ENCODE measurements around the gene GPRC5C.
"Not testable (repeated sequence)": the region's sequence is repeated elsewhere in the genome, so short reads cannot be mapped to it uniquely, and the experiment has no call there.

The GPRC5C gene

DNA sequence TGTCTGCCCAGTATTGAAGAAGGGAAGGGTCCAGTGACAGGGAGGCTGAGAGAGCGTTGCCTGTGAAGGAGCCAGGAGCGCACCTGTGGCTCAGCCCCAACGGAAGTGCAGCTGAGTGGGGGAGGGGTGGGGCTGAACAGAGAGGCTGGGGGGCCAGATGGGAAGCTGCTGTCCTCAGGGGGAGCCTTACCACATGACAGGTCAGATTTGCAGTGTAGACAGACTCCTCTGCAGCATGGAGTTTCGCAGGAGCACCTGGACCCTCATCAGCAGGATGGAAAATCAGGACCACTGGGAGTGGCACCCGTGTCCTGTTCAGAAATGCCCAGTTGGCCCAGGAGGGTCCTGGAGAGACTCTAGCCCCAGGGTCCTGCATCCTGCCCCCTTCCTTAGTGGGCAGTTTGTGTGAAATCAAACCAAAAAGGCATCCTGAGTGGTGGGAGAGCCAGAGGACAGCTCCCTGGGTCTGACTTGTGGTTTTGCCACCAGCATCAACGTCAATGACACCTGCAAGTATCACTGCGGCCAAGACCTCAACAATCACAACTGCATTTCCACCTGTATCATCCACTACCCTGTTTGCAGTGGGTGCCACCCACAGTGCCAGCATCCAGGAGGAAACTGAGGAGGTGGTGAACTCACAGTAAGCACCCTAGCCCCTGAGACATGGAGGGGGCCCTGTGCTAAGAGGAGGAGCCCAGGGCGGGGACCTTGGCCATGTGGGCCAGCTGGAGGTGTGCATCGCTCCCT, 42.3 kb downstream of the GPRC5C start:
- no peak for DNase-seq

DNA sequence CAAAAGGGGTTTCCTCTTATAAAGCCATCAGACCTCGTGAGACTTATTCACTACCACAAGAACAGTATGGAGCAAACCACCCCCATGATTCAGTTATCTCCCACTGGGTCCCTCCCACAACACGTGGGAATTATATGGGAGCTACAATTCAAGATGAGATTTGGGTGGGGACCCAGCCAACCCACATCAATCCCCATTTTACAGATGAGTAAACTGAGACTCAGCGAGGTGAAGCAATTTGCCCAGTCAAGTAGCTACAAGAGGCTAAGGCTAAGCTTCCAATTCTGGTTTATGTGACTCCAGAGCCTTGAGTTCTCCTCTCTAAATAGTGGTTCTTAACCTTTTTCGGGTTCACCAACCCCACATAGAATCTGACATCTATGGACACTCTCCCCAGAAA, 43.3 kb downstream of the GPRC5C start:
- DNase-seq: no peak

DNA sequence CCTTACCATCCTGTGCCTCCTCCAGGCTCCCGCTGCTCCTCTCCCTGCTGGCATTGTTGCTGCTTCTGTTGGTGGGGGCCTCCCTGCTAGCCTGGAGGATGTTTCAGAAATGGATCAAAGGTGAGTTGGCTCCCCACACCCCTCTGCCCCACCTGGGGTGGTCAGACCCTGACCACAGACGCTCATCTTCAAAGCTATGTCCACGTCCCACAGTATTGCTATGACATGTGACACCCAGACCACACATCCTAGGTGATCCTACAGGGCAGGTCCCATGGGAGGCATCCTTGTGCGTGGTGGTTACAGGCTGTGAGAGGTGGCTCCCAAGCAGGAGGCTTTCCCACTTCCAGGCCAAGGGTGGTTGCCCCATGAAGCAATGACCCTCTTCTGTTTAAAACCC, 45.5 kb downstream of the GPRC5C start:
- no peak for DNase-seq

DNA sequence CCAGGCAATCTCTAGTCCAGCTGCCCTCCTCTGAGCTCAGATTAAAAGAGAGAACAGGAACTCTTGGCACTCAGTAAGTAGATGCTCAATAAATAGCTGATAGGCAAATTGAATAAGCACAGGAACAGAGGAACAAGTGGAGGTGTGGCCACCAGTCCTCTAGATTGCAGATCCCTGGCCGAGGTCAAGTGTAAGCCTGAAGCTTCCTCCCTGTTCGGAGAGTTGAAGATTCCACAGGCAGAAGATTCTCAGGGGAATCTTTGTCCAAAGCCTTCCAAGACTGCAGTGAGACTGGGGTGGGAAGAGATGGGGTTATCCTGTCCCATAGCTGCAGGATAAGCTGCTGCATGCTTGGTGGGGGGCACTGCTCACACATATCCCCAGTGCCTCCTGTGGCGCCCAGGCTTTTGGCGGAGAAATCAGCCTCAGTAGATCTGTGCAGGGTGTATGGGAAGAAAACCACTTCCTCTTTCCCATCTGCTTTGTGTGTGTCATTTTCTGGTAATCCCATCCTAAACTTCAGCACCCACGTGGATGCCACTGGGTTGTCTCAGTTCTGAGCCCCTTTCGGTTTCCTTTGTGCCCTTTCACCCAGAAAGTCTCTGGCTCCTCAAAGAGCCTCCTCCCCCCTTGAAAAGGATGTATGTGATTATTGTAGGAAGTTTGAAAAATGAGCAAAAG, 46.7 kb downstream of the GPRC5C start:
- DNase-seq: peak; percentile 66

DNA sequence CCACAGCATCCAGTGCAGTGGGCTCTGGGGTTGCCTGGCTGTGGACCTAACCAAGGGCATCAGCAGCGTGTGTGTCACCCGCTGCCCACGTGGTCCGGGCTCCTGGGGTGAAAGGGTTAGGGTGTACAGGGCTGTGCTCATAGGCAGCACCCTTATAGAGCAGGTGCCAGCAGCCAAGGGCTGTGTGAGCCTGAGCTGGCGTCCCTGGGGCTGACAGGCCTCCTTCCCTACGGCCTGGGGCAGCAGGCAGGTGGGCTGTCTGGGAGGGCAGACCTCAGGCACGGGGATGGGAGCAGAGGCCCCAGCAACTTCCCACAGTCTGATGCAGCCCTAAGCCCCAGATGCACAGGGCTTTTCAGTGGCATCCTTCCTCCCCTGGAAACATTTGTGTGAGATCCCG, 48.4 kb downstream of the GPRC5C start:
- DNase-seq: no peak

DNA sequence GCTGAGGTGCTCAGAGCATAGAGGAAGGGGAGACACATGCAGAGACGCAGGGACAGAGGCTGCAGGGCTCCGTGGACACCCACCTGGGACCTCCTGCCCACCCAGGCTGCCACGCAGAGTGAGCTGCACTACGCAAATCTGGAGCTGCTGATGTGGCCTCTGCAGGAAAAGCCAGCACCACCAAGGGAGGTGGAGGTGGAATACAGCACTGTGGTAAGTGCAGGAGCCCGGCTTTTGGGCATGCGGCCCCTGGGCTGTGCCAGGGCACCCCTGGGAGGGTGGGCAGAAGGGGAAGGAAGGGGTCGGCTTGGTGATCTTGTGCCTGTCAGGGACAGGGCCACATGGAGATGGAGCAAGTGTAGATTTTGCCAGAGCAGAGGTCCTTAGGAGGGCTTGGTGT, 49.7 kb downstream of the GPRC5C start:
- no peak for DNase-seq

DNA sequence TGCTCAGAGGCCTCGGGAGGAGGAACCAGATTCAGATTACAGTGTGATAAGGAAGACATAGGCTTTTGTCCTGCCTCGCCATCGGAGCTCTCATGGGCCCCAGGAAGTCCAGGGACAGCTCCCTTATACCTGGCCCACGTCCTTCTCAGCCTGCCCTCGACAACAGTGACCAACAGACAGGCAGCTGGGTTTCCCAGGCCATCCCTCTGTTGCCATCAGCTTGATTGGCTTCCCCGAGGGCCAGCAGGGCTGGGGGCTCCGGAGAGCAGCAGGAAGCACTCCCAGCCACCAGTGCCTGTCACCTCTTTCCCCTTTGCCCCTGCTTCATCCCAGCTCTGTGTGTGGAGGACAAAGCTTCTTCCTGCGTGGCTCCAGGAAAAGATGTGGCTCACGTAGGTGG, 52.2 kb downstream of the GPRC5C start:
- DNase-seq: no peak

DNA sequence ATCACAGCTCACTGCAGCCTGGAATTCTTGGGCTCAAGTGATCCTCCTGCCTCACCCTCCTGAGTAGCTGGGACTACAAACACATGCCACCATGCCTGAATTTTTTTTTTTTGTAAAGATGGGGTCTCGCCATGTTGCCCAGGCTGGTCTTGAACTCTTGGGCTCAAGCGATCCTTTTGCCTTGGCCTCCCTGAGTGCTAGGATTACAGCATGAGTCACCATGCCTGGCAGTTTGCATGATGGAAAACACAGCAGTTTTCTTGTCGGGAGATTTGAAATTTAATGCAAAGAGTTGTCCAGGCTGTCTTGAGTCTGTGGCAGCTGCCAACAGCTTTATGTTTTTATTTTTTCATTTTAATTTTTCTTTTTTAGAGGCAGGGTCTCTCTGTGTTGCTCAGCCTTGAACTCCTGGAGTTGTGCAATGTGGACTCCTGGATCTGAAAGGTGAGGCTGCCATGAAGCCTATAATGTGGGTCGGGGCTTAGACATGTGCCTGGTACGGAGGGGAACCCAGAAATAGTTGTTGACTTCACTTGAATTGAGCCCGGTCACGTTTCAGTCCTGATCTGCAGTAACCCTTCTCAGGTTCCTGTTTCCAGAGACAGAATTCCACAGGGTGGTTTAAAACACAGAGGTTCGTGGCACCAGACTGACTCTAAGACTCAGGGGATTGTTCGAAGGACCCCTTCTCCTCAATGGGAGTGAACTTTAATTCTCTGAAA, 53.3 kb downstream of the GPRC5C start:
- no peak for DNase-seq

DNA sequence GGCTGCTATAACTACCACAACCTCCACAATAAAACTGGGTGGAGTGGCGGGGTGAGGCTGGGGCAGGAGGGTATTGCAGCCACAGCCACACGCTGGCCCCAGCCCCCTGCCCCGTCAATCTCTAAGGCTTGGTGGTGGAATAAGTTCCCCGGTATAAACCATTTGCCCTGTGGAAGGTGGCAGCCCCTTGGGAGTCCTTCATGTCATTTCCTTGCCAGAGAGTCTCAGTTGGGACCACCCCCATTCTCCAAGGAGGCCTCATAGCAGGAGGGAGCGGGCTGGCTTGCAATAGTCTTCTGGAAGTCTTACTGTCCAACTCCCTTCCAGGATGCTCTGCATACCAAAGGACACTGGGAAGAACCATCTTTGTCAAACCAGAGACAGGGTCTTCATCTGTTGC, 54.0 kb downstream of the GPRC5C start:
- no peak for DNase-seq

DNA sequence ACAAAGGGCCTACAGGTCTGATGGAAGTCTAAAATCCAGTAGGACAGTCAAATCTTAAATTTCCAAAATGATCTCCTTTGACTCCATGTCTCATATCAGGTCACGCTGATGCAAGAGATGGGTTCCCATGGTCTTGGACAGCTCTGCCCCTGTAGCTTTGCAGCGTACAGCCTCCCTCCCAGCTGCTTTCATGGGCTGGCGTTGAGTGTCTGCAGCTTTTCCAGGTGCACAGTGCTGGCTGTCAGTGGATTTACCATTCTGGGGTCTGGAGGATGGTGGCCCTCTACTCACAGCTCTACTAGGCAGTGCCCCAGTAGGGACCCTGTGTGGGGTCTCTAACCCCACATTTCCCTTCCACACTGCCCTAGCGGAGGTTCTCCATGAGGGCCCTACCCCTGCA, 56.4 kb downstream of the GPRC5C start:
- not testable (repeated sequence) for DNase-seq

DNA sequence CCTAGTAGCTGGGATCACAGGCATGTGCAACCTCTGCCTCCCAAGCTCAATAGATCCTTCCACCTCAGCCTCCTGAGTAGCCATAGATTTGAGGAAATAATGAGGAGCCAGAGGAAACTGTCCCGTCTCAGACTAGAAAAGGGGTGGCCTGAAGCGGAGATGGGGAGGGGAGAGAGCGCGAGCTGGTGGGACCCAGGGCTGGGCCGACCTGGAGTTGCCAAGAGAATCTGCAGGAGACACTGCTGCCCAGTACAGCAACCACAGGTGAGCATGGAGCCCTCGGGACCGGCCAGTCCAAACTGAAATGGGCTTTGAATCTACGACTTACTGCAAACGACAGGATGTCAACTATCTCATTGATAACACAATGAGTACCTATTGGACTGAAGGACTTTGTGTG, 58.8 kb downstream of the GPRC5C start:
- DNase-seq: no peak

DNA sequence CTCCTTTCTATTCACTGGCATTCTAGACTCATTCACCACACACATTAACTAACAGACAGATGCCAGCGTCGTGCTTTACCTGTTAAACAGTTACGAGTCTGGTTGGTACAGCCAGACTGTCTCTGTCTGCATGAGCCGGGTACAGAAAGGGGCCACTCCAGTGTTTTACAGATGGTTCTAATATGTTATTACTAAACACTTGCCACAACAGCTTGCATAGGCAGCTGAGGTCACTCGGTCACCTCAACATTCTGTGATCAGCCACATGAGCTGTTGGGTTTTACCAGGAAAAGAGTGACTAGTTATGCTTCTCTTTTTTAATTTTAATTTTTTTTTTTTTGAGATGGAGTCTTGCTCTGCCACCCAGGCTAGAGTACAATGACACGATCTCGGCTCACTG, 59.7 kb downstream of the GPRC5C start:
- DNase-seq: no peak

DNA sequence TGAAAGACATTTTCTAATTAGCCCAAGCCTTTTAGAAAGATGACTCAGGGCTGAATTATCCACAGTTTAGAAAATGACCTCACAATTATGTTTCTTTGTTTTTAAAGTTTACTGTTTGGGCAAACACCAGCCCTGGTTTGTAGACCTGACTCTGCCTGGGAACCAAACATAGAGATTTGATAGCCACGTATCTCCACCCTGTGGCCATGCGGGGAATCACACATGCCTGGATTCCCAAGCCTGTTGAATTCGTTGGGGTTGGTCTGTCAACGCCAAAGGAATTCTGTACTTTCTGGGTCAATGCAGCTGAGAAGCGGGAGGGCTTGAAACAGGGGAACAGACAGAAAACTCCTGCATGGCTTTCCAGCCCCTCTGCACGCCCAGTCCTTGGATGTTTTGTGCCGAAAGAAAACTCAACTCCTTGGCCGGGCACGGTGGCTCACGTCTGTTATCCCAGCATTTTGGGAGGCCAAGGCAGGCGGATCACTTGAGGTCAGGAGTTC, 61.5 kb downstream of the GPRC5C start:
- DNase-seq: peak; percentile 72
